GM12891 (cell line): ENCODE data around the gene CCDC9.

Experiments
- DNase-seq: peaks from one replicate; pipeline ENCODE4 v3.0.0; 2011; ENCODE audit warnings: low spot score; ENCODE audit not compliant: insufficient read length
- FAIRE-seq: peaks from 2 replicates; lab custom pipeline; 2011; peaks lifted over from hg19 to GRCh38; lab: Jason Lieb, UNC
- PAX5 ChIP-seq: IDR thresholded peaks from 2 replicates; pipeline ENCODE4 v1.6.1; 2011; ENCODE audit warnings: low read length, moderate library complexity, mild to moderate bottlenecking; ENCODE audit not compliant: insufficient read depth, severe bottlenecking
- POLR2A ChIP-seq: IDR thresholded peaks from 2 replicates; pipeline ENCODE4 v1.6.1; 2011; ENCODE audit warnings: low read depth, low read length, control low read depth
- POLR2AphosphoS5 ChIP-seq: IDR thresholded peaks from 2 replicates; pipeline ENCODE4 v1.6.1; 2011; ENCODE audit warnings: low read depth, low read length, control low read depth
- POU2F2 ChIP-seq: IDR thresholded peaks from 2 replicates; pipeline ENCODE4 v1.6.1; 2011; ENCODE audit warnings: low read depth, mild to moderate bottlenecking, control low read depth, low read length, moderate library complexity
- SPI1 ChIP-seq: IDR thresholded peaks from 2 replicates; pipeline ENCODE4 v1.6.1; 2011; ENCODE audit warnings: low read depth, low read length, control low read depth
- TAF1 ChIP-seq: IDR thresholded peaks from 2 replicates; pipeline ENCODE4 v1.6.1; 2011; ENCODE audit warnings: low read depth, low read length, control low read depth

CCDC9 gene

DNA sequence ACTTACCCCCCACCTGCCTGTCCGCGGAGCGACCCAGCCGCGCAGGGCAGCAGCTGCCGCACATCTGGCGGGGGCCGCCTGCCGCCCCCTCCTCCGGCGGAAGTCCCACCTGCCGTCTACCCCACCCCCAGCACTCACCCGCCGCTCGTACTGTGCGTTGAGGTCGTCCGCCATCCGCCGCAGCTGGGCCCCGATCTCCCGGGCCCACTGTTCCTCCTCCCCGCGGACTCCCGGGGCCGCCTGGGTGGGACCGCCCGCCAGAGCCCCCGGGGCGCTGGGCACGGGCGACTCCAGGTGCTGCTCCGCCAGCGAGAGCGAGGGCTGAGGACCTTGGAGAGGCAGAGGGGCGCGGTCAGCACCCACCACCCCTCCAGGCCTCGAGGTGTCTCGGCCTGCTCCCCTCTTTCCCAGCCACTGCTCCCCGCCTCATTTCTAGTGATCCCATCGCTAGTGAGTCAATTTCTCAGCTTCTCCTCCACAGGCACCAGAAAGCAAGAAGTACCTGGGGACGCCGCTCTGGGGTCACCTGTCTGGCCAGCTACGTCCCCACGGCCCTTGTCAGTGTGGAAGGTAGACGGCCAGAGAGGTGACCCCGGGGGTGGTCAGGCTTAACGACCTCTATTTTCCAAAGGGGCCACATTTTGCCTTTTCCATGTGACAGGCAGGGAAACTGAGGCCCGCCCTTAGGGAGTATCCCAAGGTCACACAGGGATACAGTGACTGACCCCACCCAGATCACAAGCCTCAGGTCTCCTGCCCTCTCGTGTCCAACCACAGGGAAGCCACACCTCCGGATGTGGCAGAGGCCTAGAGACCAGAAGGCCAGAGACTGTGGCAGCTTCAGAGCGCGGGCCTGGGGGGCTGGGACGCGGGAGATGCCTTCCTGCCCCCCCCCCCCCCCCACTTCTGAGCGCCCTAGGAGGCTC is 29.6 kb upstream of the CCDC9 start:
- FAIRE-seq: peak; percentile 73
- no peak for TF ChIP-seq PAX5
- TF ChIP-seq TAF1: no peak; the same call in 1 of the 2 replicates
- peak; percentile 36; the same call in 1 of the 2 replicates for TF ChIP-seq POLR2A
- no peak for TF ChIP-seq SPI1
- TF ChIP-seq POLR2AphosphoS5: no peak; the same call in 1 of the 2 replicates
- TF ChIP-seq POU2F2: 0 out of 2 replicates have a peak, but pooled peaks have one; percentile 24
- DNase-seq: peak; percentile 58

GRCh38 chr19:47227352-47228167 is 28.8 kb upstream of the CCDC9 start:
- TF ChIP-seq SPI1 (0 out of 2 replicates have a peak, but pooled peaks have one; percentile 4), PAX5 (no peak), TAF1 (peak; percentile 50; the same call in 1 of the 2 replicates), POU2F2 (peak; percentile 42; the same call in 1 of the 2 replicates), POLR2AphosphoS5 (0 out of 2 replicates have a peak, but pooled peaks have one; percentile 27), POLR2A (no peak; the same call in 1 of the 2 replicates)
- DNase-seq: no peak
- FAIRE-seq: peak; percentile 47

DNA sequence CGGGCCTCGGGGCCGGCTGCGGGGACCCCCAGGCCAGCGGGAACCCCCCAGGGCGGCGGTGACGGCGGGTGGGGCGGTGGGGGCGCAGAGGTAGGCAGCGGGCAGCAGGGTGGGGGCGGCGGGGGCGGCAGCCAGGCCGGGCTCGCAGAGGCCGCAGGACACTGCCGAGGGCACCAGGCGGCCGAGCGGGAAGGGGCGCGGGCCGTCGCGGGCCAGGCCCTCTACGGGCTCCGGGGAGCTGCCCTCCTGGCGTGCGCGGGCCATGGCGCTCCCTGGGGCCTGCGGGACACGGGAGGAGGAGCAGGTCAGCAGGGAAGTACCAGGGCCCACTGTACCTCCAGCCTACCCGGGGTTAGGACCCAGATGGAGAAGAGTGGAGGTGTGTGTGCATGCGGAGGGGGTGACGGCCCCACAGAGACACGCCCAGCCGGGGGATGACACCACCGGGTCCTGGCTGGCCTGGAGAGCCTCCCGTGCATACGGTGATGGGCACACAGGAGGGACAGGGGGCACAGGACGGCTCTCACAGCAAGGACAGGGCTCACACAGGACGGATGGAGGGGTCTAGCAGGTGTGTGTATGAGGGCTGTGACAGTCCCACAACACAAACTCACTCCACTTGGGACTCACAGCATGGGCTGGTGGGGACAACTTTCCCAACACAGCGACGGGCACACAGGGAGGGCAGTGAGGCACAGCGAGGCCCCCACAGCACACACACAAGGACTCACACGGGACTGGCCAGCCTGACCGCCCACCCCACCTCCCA is 28.0 kb upstream of the CCDC9 start:
- TF ChIP-seq POLR2AphosphoS5: peak; percentile 44; the same call in 1 of the 2 replicates
- no peak for TF ChIP-seq PAX5
- FAIRE-seq (peak; percentile 45), DNase-seq (no peak)

DNA sequence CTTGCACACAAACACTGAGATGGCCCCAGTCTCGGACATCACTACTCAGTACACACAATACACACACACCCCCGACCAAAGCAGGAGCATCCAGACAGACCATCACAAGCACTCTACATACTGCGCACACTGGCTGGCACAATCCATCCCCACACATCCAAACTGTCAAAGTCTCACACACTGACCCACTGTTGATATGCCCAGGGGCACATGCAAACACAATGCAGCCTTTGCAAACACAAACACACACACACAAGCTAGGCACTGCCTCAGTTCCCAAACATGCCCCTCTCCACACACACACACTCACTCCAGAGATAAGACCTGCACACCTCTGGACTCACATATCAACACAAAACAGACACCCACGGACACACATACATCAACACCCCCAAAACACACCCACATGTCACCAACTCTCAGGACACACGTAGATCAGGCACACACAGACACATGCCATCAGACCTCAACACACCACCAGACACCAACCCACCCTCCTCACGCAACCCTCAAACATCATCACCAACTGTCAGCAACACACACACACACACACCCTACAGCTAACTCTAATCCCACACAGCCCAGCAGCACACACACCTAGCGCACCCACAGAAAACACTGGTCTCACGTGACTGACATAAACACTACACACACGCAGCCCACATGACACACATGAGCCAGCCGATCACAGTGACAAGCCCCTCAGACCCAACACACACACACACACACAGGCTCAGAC is 27.2 kb upstream of the CCDC9 start:
- no peak for DNase-seq
- FAIRE-seq: peak; percentile 83
- TF ChIP-seq POLR2AphosphoS5 (no peak), SPI1 (no peak), TAF1 (no peak), POU2F2 (no peak), PAX5 (no peak), POLR2A (no peak)

DNA sequence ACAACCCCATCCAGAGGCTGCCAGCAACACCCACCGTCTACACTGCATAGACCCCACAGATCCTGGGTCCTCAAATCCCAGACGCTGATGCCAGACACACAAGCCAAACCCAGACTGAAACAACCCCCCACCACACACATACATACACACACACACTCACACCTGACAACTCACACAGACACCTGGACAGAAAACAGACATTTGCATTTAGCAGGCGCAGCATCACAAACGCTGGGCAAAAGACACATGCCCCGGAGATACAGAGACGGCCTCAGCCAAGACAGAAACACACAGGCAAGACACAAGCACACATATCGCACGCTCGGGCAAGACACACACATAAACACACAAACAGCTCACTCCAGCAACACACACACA is 26.7 kb upstream of the CCDC9 start:
- TF ChIP-seq POLR2A: no peak
- TF ChIP-seq POU2F2: no peak
- TF ChIP-seq TAF1: no peak
- TF ChIP-seq SPI1: no peak
- TF ChIP-seq POLR2AphosphoS5: no peak
- no peak for TF ChIP-seq PAX5
- DNase-seq: no peak
- FAIRE-seq: no peak

- DNase-seq (peak; percentile 63), FAIRE-seq (peak; percentile 28)
- TF ChIP-seq POLR2AphosphoS5 (no peak; the same call in 1 of the 2 replicates), PAX5 (no peak), TAF1 (no peak), POU2F2 (no peak), SPI1 (no peak), POLR2A (no peak)
These were observed 26.0 kb upstream of the CCDC9 start for GRCh38 chr19:47230054-47230920.

DNA sequence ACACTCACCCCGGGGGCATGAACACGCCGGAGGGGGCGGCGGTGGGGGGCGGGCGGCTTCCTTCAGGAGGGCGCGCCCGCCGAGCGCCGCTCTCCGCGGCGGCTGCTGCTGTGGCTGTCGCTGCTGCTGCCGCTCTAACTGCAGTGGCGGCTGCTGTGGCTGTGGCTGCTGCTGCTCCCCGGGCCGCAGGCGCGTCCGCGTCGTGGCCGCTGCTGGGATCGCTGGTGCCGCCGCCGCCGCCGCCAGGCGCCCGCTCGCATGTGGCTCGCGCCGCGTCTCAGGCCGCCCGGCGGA is 25.5 kb upstream of the CCDC9 start, which contains the start of gene BBC3:
Gene BBC3, minus strand, starts transcription at position 279 of the 294 bp plus-strand sequence. CDS start 2,768 bp downstream, outside the sequence.
- DNase-seq (no peak), FAIRE-seq (no peak)
- TF ChIP-seq POLR2AphosphoS5 (no peak), SPI1 (no peak), TAF1 (no peak), PAX5 (no peak), POU2F2 (no peak), POLR2A (no peak)
